GM19438 (cell line): ENCODE data around the gene SPHKAP.
"Not testable (repeated sequence)": the region's sequence is repeated elsewhere in the genome, so short reads cannot be mapped to it uniquely, and the experiment has no call there.

Experiments used
- ATAC-seq: cut with Tn5 transposase; IDR thresholded peaks from one replicate; pipeline ENCODE4 v1.9.1; 2021; ENCODE audit warnings: low read depth; ENCODE audit not compliant: unreplicated experiment

The SPHKAP gene

GRCh38 chr2:228040995-228041394, 140.5 kb downstream of the SPHKAP start:
- ATAC-seq: no peak

- peak; percentile 64 for ATAC-seq
Measured at GRCh38 chr2:228039752-228040534, 141.5 kb downstream of the SPHKAP start.

GRCh38 chr2:228038967-228039366, 142.5 kb downstream of the SPHKAP start:
- no peak for ATAC-seq

- no peak for ATAC-seq
Measured at GRCh38 chr2:228037915-228038314, 143.6 kb downstream of the SPHKAP start.

GRCh38 chr2:228023619-228024018, 157.9 kb downstream of the SPHKAP start:
- no peak for ATAC-seq

- ATAC-seq: no peak
Measured at GRCh38 chr2:228018311-228018710, 163.2 kb downstream of the SPHKAP start.

- no peak for ATAC-seq
Measured at GRCh38 chr2:228017784-228018183, 163.7 kb downstream of the SPHKAP start.

GRCh38 chr2:228016402-228016801, 165.1 kb downstream of the SPHKAP start:
- no peak for ATAC-seq

GRCh38 chr2:228015741-228016140, 165.7 kb downstream of the SPHKAP start:
- no peak for ATAC-seq

- no peak for ATAC-seq
Measured at GRCh38 chr2:227996366-227996765, 185.1 kb downstream of the SPHKAP start.

GRCh38 chr2:227990937-227991336, 190.6 kb downstream of the SPHKAP start:
- no peak for ATAC-seq

- no peak for ATAC-seq
Measured at GRCh38 chr2:227973241-227973640, 208.2 kb downstream of the SPHKAP start.

- ATAC-seq: no peak
Measured at GRCh38 chr2:227971619-227972230, 209.8 kb downstream of the SPHKAP start.

GRCh38 chr2:227960317-227960716, 221.2 kb downstream of the SPHKAP start:
- ATAC-seq: no peak

- no peak for ATAC-seq
Measured at GRCh38 chr2:227942965-227943364, 238.5 kb downstream of the SPHKAP start.

GRCh38 chr2:227942021-227942420, 239.5 kb downstream of the SPHKAP start:
- no peak for ATAC-seq

GRCh38 chr2:227939271-227940027, 242.0 kb downstream of the SPHKAP start:
- no peak for ATAC-seq

- ATAC-seq: not testable (repeated sequence)
Measured at GRCh38 chr2:227936249-227936648, 245.2 kb downstream of the SPHKAP start.

- no peak for ATAC-seq
Measured at GRCh38 chr2:227933884-227934283, 247.6 kb downstream of the SPHKAP start.

GRCh38 chr2:227932403-227932802, 249.1 kb downstream of the SPHKAP start:
- ATAC-seq: no peak

GRCh38 chr2:227932001-227932400, 249.5 kb downstream of the SPHKAP start:
- ATAC-seq: no peak
